K562 (cell line): ENCODE data around the gene CERS6. TPM values are rescaled to one million over a fixed set of nuclear protein-coding genes. Genes with fewer than 3 reads are reported as not detected.

Source experiments
- ATAC-seq: fragments of 200-7000 bp; cut with Tn5 transposase; 3 replicates; pipeline ENCODE4 v1.9.1; 2020; ENCODE audit warnings: moderate library complexity
- BruUV-seq: library from RNA; stranded (reverse); fragments of 400-500 nt; replicated peaks from 2 replicates; lab custom pipeline; 2021; lab: Mats Ljungman, UMichigan
- CTCF ChIA-PET: fragments of 300-600 bp; formaldehyde crosslinking; extraction: SDS; loops from one replicate; lab custom pipeline; 2021; ENCODE audit warnings: low intra/inter-chr PET ratio; lab: Yijun Ruan, JAX
- POLR2A ChIA-PET: fragments of 300-600, 350-650 bp; sonication (Branson Sonifier 250); formaldehyde crosslinking; extraction: SDS; loops from one replicate; lab custom pipeline; 2021; ENCODE audit warnings: antibody characterized with exemption, inconsistent platforms; lab: Yijun Ruan, JAX
- DNase-seq, 4 experiments: peaks; one replicate each; pipeline versions ENCODE4 v3.0.0 to v3.0.0-alpha.2; 2011 to 2018; ENCODE audit warnings: low spot score in 3 of 4, mixed read lengths in 3 of 4; ENCODE audit errors: extremely low read depth in 1 of 4
- FAIRE-seq: peaks from 2 replicates; lab custom pipeline; 2011; peaks lifted over from hg19 to GRCh38; lab: Jason Lieb, UNC
- H2AFZ ChIP-seq: 2 replicates; pipeline ENCODE4 v1.6.0; 2011; ENCODE audit warnings: low read depth, low read length, control low read depth, inconsistent platforms
- H3K27ac ChIP-seq: fragments of 200-600 bp; 3 replicates; pipeline ENCODE4 v1.8.0; 2011; ENCODE audit warnings: low read depth, mild to moderate bottlenecking, control low read depth, inconsistent platforms, low read length, moderate library complexity, mixed read lengths; ENCODE audit errors: extremely low read depth
- H3K27me3 ChIP-seq, 2 experiments: fragments of 300-600 bp in 1 of 2; 2 replicates in 1 of 2; 3 replicates in 1 of 2; pipeline versions ENCODE4 v1.6.0 to v1.8.0; 2011; ENCODE audit warnings: inconsistent platforms in 2 of 2, low read length in 2 of 2, mild to moderate bottlenecking in 1 of 2, mixed read lengths in 1 of 2, moderate library complexity in 1 of 2; ENCODE audit not compliant: control insufficient read depth in 2 of 2, insufficient read depth in 2 of 2
- H3K36me3 ChIP-seq: fragments of 300-600 bp; 3 replicates; pipeline ENCODE4 v1.8.0; 2011; ENCODE audit warnings: mild to moderate bottlenecking, low read length, inconsistent platforms; ENCODE audit not compliant: control insufficient read depth, insufficient read depth
- H3K4me1 ChIP-seq, 2 experiments: fragments of 200-600 bp in 1 of 2; replicated peaks in 1 of 2; 2 replicates in 1 of 2; 3 replicates in 1 of 2; pipeline versions ENCODE4 v1.5.1 to v1.8.0; 2011; ENCODE audit warnings: inconsistent platforms in 2 of 2, low read length in 2 of 2, mild to moderate bottlenecking in 1 of 2, mixed read lengths in 1 of 2, moderate library complexity in 1 of 2; ENCODE audit not compliant: control insufficient read depth in 2 of 2, insufficient read depth in 2 of 2
- H3K4me2 ChIP-seq: 2 replicates; pipeline ENCODE4 v1.6.1; 2011; ENCODE audit warnings: low read length, control low read depth, inconsistent platforms, mixed read lengths; ENCODE audit not compliant: insufficient read depth
- H3K4me3 ChIP-seq: fragments of 200-600 bp; sonication (generic), shearing (Covaris generic); 2 replicates; pipeline ENCODE4 v1.5.1; 2016; ENCODE audit warnings: control low read depth, inconsistent platforms
- H3K79me2 ChIP-seq: fragments of 200-600 bp; 3 replicates; pipeline ENCODE4 v1.8.0; 2011; ENCODE audit warnings: low read length, inconsistent platforms; ENCODE audit not compliant: control insufficient read depth, insufficient read depth
- H3K9ac ChIP-seq, 2 experiments: 2 replicates each; pipeline versions ENCODE4 v1.6.0 to v1.6.1; 2011; ENCODE audit warnings: low read depth in 2 of 2, low read length in 2 of 2, control low read depth in 1 of 2, inconsistent platforms in 1 of 2, mild to moderate bottlenecking in 1 of 2, mixed read lengths in 1 of 2; ENCODE audit not compliant: insufficient read depth in 1 of 2
- H3K9me1 ChIP-seq: one replicate; pipeline ENCODE4 v1.6.0; 2011; ENCODE audit warnings: inconsistent platforms, mild to moderate bottlenecking, low read length, moderate library complexity; ENCODE audit not compliant: control insufficient read depth, insufficient read depth
- H3K9me3 ChIP-seq: replicated peaks from 2 replicates; pipeline ENCODE4 v1.5.1; 2011; ENCODE audit warnings: low read depth, low read length, inconsistent platforms; ENCODE audit not compliant: control insufficient read depth, insufficient read depth
- H4K20me1 ChIP-seq: replicated peaks from 2 replicates; pipeline ENCODE4 v1.6.1; 2011; ENCODE audit warnings: low read length, inconsistent platforms, mixed read lengths; ENCODE audit not compliant: control insufficient read depth, insufficient read depth
- KLF1 ChIP-seq: fragments of 450-650 bp; IDR thresholded peaks from 2 replicates; pipeline ENCODE4 v1.6.1; 2016; ENCODE audit warnings: missing genetic modification characterization, missing compliant biosample characterization
- PML ChIP-seq: IDR thresholded peaks from 2 replicates; pipeline ENCODE4 v1.6.1; 2012; ENCODE audit warnings: low read length, inconsistent platforms
- POU5F1 ChIP-seq: fragments of 150-350 bp; IDR thresholded peaks from 2 replicates; pipeline ENCODE4 v1.6.1; 2014; ENCODE audit warnings: borderline replicate concordance, low read length, low read depth, mild to moderate bottlenecking; ENCODE audit not compliant: partially characterized antibody
- RFX5 ChIP-seq: IDR thresholded peaks from 2 replicates; pipeline ENCODE4 v1.6.1; 2011; ENCODE audit warnings: low read depth, mild to moderate bottlenecking, improper control_type of control experiment, low read length
- ZBTB43 ChIP-seq: sonication (generic); formaldehyde crosslinking; IDR thresholded peaks from 2 replicates; pipeline ENCODE4 v1.8.0; 2023; ENCODE audit warnings: mild to moderate bottlenecking, missing genetic modification reagents
- ZNF511 ChIP-seq: sonication (generic); formaldehyde crosslinking; IDR thresholded peaks from 2 replicates; pipeline ENCODE4 v1.8.0; 2022; ENCODE audit warnings: mild to moderate bottlenecking, missing genetic modification reagents
- WGBS: fragments of 100-300 bp; shearing (Covaris generic); methylation state at CpG from one replicate; pipeline ENCODE4 v1.1.6; 2016; ENCODE audit warnings: low coverage, mixed read lengths; ENCODE audit not compliant: insufficient coverage; ENCODE audit errors: missing lambda C conversion rate; 5-methylcytosine and 5-hydroxymethylcytosine counted together
- in situ Hi-C: fragments of 300-500 bp; cut with MboI; formaldehyde crosslinking; loops from 4 replicates; pipeline ENCODE4 v1.15.0; 2018; ENCODE audit warnings: inconsistent platforms, mixed read lengths
- intact Hi-C: fragments of 100-400 bp; cut with micrococcal nuclease; formaldehyde crosslinking; loops from 2 replicates; pipeline ENCODE4 v1.14.2; 2022
- polyA plus RNA-seq, 8 experiments: library from polyadenylated mRNA; depleted of rRNA in 4 of 8; stranded (reverse) in 5 of 8; unstranded in 3 of 8; fragments of >200 nt; fragmentation: Nextera tagmentation in 2 of 8; fragmentation: Illumina TruSeq in 1 of 8; extraction: Ambion mirVana in 2 of 8; extraction: Trizol in 1 of 8; gene quantifications; 2 replicates each; pipeline versions ENCODE4 v1.2.1 to v1.2.3, GENCODE V29; 2011 to 2014; ENCODE audit warnings: inconsistent platforms in 1 of 8, missing spikeins in 1 of 8
- total RNA-seq, 7 experiments: library from RNA; depleted of rRNA in 6 of 7; stranded (reverse); fragments of >200 nt in 6 of 7; fragmentation: Illumina TruSeq in 2 of 7; extraction: Trizol in 2 of 7; gene quantifications; 2 replicates each; pipeline versions ENCODE4 v1.2.1 to v1.2.3, GENCODE V29; 2011 to 2021; ENCODE audit warnings: low replicate concordance in 1 of 7

Gene CERS6
- total and polyA plus RNA-seq, 9 of the 15 experiments (the other 6 are each of a cell fraction or from before 2014, with no cell fraction given): 1.6 to 13.6 (median 11.4) TPM

- Histone ChIP-seq H3K9me1 (no peaks in the 10 kb centered on the region), H2AFZ (no peak overlapping the region), H3K79me2 (no peaks in the 10 kb centered on the region; the same call in 2 of the 3 replicates), H3K27ac (no peak overlapping the region), H3K36me3 (no peaks in the 10 kb centered on the region), H3K4me3 (no peak overlapping the region)
- CTCF ChIA-PET: no interaction called here
- ATAC-seq: peak; percentile 45; the same call in 1 of the 3 replicates
- TF ChIP-seq PML (no peak), ZBTB43 (CRISPR knock-in tag) (no peak), POU5F1 (no peak), KLF1 (tag) (no peak), ZNF511 (CRISPR knock-in tag) (no peak), RFX5 (no peak)
- TF ChIP-seq, all 486 proteins: peak for 0
- intact Hi-C loops (no loop called here), in situ Hi-C loops (no loop called here)
- DNase-seq (no peak), FAIRE-seq (no peak)
- no peaks in the 10 kb centered on the region for H3K27me3 ChIP-seq
- H3K9me3 ChIP-seq: no peaks in the 10 kb centered on the region
- POLR2A ChIA-PET: no interaction called here
- no TSS peak for BruUV-seq
- H4K20me1 ChIP-seq: no peaks in the 10 kb centered on the region
- no peaks in the 10 kb centered on the region for H3K4me1 ChIP-seq
- no peak overlapping the region for H3K9ac ChIP-seq
- WGBS: 48% methylated on average over 1 of the region's 1 CpG
- H3K4me2 ChIP-seq: no peak overlapping the region
Observed at GRCh38 chr2:168538133-168538532, 82.1 kb downstream of the CERS6 start.
